HUES48 (cell line): ENCODE data around the gene CASZ1.

Experiments
- H3K27ac ChIP-seq: one replicate; pipeline ENCODE4 v1.7.0; 2013; ENCODE audit warnings: low read depth, low read length, inconsistent platforms
- H3K27me3 ChIP-seq: 2 replicates; pipeline ENCODE4 v1.6.1; 2013; ENCODE audit warnings: mild to moderate bottlenecking, low read length; ENCODE audit not compliant: control insufficient read depth, insufficient read depth
- H3K36me3 ChIP-seq: 2 replicates; pipeline ENCODE4 v1.6.1; 2013; ENCODE audit warnings: low read length; ENCODE audit not compliant: control insufficient read depth, insufficient read depth
- H3K4me1 ChIP-seq: 2 replicates; pipeline ENCODE4 v1.6.1; 2013; ENCODE audit warnings: mild to moderate bottlenecking, low read length; ENCODE audit not compliant: control insufficient read depth, insufficient read depth
- H3K4me3 ChIP-seq: 2 replicates; pipeline ENCODE4 v1.5.1; 2013; ENCODE audit warnings: mild to moderate bottlenecking, low read depth, low read length
- H3K9ac ChIP-seq: 2 replicates; pipeline ENCODE4 v1.6.1; 2013; ENCODE audit warnings: mild to moderate bottlenecking, low read depth, low read length, moderate library complexity
- H3K9me3 ChIP-seq: 2 replicates; pipeline ENCODE4 v1.6.1; 2013; ENCODE audit warnings: low read length; ENCODE audit not compliant: control insufficient read depth, insufficient read depth

The CASZ1 gene

GRCh38 chr1:10779841-10780240 lies 16.6 kb downstream of the CASZ1 start:
- H3K27me3 ChIP-seq, result no peaks in the 10 kb centered on the region
- no peaks in the 10 kb centered on the region for H3K36me3 ChIP-seq
- no peak overlapping the region for H3K27ac ChIP-seq
- H3K9me3 ChIP-seq, result no peaks in the 10 kb centered on the region
- H3K9ac ChIP-seq, result no peak overlapping the region
- no peak overlapping the region for H3K4me3 ChIP-seq
- H3K4me1 ChIP-seq, result no peaks in the 10 kb centered on the region

- no peak overlapping the region for H3K9ac ChIP-seq
- H3K27ac ChIP-seq, result no peak overlapping the region
- H3K4me1 ChIP-seq, result no peaks in the 10 kb centered on the region
- H3K4me3 ChIP-seq, result no peak overlapping the region
- no peaks in the 10 kb centered on the region for H3K27me3 ChIP-seq
- H3K36me3 ChIP-seq, result no peaks in the 10 kb centered on the region
- no peaks in the 10 kb centered on the region for H3K9me3 ChIP-seq
Observed at GRCh38 chr1:10779201-10779600, 17.2 kb downstream of the CASZ1 start.

- H3K27ac ChIP-seq, result no peak overlapping the region
- no peaks in the 10 kb centered on the region for H3K9me3 ChIP-seq
- H3K4me3 ChIP-seq, result no peak overlapping the region
- no peaks in the 10 kb centered on the region for H3K4me1 ChIP-seq
- no peaks in the 10 kb centered on the region for H3K36me3 ChIP-seq
- H3K27me3 ChIP-seq, result no peaks in the 10 kb centered on the region
- H3K9ac ChIP-seq, result no peak overlapping the region
Observed at GRCh38 chr1:10778640-10779039, 17.8 kb downstream of the CASZ1 start.

- H3K27me3 ChIP-seq, result no peaks in the 10 kb centered on the region
- H3K9me3 ChIP-seq, result no peaks in the 10 kb centered on the region
- H3K36me3 ChIP-seq, result no peaks in the 10 kb centered on the region
- H3K4me3 ChIP-seq, result no peak overlapping the region
- H3K27ac ChIP-seq, result no peak overlapping the region
- H3K9ac ChIP-seq, result no peak overlapping the region
- no peaks in the 10 kb centered on the region for H3K4me1 ChIP-seq
Observed at GRCh38 chr1:10777749-10778574, 18.5 kb downstream of the CASZ1 start.

GRCh38 chr1:10776190-10776905 lies 20.1 kb downstream of the CASZ1 start:
- Histone ChIP-seq H3K27ac (no peak overlapping the region), H3K9ac (no peak overlapping the region), H3K9me3 (no peaks in the 10 kb centered on the region), H3K36me3 (no peaks in the 10 kb centered on the region), H3K4me3 (no peak overlapping the region), H3K27me3 (no peaks in the 10 kb centered on the region), H3K4me1 (no peaks in the 10 kb centered on the region)

GRCh38 chr1:10775763-10776162 lies 20.7 kb downstream of the CASZ1 start:
- Histone ChIP-seq H3K4me1 (no peaks in the 10 kb centered on the region), H3K27ac (no peak overlapping the region), H3K27me3 (no peaks in the 10 kb centered on the region), H3K9me3 (no peaks in the 10 kb centered on the region), H3K4me3 (no peak overlapping the region), H3K36me3 (no peaks in the 10 kb centered on the region), H3K9ac (no peak overlapping the region)

- H3K4me1 ChIP-seq, result no peaks in the 10 kb centered on the region
- no peaks in the 10 kb centered on the region for H3K36me3 ChIP-seq
- H3K27ac ChIP-seq, result no peak overlapping the region
- no peaks in the 10 kb centered on the region for H3K9me3 ChIP-seq
- H3K9ac ChIP-seq, result no peak overlapping the region
- H3K4me3 ChIP-seq, result no peak overlapping the region
- no peaks in the 10 kb centered on the region for H3K27me3 ChIP-seq
Observed at GRCh38 chr1:10774615-10775310, 21.7 kb downstream of the CASZ1 start.

GRCh38 chr1:10773851-10774614 lies 22.4 kb downstream of the CASZ1 start:
- no peaks in the 10 kb centered on the region for H3K9me3 ChIP-seq
- no peaks in the 10 kb centered on the region for H3K27me3 ChIP-seq
- no peaks in the 10 kb centered on the region for H3K36me3 ChIP-seq
- H3K4me1 ChIP-seq, result no peaks in the 10 kb centered on the region
- H3K27ac ChIP-seq, result no peak overlapping the region
- H3K4me3 ChIP-seq, result no peak overlapping the region
- no peak overlapping the region for H3K9ac ChIP-seq

- Histone ChIP-seq H3K9ac (no peak overlapping the region), H3K27me3 (no peaks in the 10 kb centered on the region), H3K9me3 (no peaks in the 10 kb centered on the region), H3K36me3 (no peaks in the 10 kb centered on the region), H3K4me3 (no peak overlapping the region), H3K4me1 (no peaks in the 10 kb centered on the region), H3K27ac (no peak overlapping the region)
Observed at GRCh38 chr1:10773376-10773775, 23.1 kb downstream of the CASZ1 start.

- H3K9ac ChIP-seq, result no peak overlapping the region
- no peaks in the 10 kb centered on the region for H3K27me3 ChIP-seq
- H3K4me3 ChIP-seq, result no peak overlapping the region
- no peaks in the 10 kb centered on the region for H3K36me3 ChIP-seq
- H3K4me1 ChIP-seq, result no peaks in the 10 kb centered on the region
- H3K27ac ChIP-seq, result no peak overlapping the region
- no peaks in the 10 kb centered on the region for H3K9me3 ChIP-seq
Observed at GRCh38 chr1:10772711-10773110, 23.7 kb downstream of the CASZ1 start.
